SHP77 (cell line): ENCODE data around the gene SELL.
"Not testable (repeated sequence)": the region's sequence is repeated elsewhere in the genome, so short reads cannot be mapped to it uniquely, and the experiment has no call there.

Experiments used
- DNase-seq, 2 experiments: peaks; one replicate each; lab custom pipeline; 2025; lab: John Stamatoyannopoulos, UW

Gene SELL

GRCh38 chr1:169667227-169667639, 44.2 kb downstream of the SELL start:
- not testable (repeated sequence) for DNase-seq

DNA sequence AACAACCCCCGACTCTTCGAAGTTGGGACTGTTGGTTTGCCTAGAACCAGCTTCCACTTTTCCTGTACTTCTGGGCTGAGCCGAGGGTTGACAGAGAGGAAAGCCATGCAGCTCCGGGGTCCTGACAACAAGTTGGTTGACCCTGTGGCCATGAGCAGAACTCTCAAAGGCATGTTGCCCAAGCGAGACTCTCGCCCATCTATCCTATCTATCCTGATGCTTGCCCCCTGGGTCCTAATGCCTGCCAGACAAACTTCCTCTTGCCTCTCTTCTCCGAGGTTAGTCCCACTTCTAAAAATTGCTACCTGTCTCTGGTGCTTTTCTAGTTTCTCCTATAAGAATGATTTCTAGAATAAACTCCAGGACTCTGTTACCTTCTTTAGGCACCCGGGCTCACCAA, 48.7 kb downstream of the SELL start:
- DNase-seq = not testable (repeated sequence)

GRCh38 chr1:169661066-169661465, 50.4 kb downstream of the SELL start:
- DNase-seq = not testable (repeated sequence)

DNA sequence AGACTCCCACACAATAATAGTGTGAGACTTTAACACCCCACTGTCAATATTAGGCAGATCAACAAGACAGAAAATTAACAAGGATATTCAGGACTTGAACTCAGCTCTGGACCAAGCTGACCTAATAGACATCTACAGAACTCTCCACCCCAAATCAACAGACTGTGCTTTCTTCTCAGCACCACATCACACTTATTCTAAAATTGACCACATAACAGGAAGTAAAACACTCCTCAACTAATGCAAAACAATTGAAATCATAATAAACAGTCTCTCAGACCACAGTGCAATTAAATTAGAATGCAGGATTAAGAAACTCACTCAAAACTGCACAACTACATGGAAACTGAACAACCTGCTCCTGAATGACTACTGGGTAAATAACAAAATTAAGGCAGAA, 52.6 kb downstream of the SELL start:
- not testable (repeated sequence) for DNase-seq

DNA sequence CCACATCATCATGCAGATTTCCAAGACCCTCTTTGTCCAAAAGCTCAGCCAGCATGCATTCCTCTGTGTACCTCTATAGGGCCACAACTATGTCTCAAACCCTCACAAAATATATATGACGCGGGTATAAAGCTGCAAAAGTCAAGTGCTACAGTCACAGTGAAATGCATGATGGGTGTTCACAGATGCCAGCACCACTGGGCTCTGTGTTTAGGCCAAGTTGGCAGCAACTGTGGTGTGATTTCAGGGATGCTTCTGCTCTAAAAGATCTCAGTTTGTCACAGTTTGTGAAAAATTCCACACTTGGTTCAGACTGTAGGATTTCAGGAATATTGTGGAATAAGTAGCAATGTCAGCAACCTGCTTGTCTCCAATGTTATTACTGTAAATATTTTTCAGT, 57.5 kb downstream of the SELL start:
- no peak for DNase-seq

GRCh38 chr1:169651035-169651434, 60.4 kb downstream of the SELL start:
- DNase-seq = no peak

DNA sequence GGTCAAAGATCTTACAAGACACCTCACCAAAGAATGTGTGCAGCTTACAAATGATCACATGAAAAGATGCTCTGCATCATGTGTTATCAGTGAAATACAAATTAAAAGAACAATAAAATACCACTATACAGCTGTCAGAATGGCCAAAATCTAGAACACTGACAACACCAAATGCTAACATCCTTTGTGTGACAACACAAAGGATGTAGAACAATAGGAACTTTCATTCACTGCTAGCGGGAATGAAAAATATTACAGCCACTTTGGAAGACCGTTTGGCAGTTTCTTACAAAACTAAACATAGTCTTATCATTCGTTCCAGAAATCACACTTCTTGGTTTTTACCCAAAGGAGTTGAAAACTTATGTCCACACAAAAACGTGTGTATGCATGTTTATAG, 60.9 kb downstream of the SELL start:
- no peak for DNase-seq

DNA sequence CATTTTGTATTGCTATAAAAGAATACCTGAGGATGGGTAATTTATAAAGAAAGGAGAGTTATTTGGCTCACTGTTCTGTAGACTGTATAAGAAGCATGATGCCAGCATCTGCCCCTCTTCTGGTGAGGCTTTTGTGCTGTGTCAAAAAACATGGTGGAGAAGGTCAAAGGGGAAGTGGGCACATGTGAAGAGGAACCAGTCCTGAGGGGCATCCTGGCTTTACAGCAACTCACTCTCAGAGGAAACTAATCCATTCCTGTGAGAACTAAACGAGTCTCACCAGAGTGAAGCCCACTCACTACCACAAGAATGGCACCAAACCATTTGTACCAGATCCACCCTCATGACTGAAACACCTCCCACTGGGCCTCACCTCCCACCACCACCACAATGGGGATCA, 62.7 kb downstream of the SELL start:
- no peak for DNase-seq

GRCh38 chr1:169648187-169648586, 63.2 kb downstream of the SELL start:
- no peak for DNase-seq

GRCh38 chr1:169647512-169647911, 63.9 kb downstream of the SELL start:
- no peak for DNase-seq

DNA sequence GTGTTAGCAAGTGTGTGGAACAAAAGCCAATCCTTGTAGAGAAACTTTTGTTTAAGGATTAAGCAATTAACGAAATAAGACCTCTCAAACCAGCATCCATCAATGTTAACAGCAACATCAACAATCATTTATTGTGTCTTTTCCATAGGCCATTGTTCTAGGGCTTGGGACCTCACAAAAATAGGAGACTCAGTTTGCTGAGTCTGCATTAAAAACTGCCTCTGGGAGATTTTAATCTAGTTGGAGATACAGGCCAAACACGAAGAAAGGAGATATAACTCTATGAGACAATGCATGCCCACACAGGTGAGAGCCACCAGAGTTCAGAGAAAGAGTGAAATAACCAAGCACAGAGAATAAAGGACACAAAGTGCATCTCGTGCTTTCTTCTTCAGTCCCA, 67.1 kb downstream of the SELL start:
- DNase-seq = no peak
